OCI-LY1 (cell line): ENCODE results near the gene CCR5AS.

Experiments used
- H2AFZ ChIP-seq: fragments of 200-600 bp; sonication (generic), shearing (Covaris generic); 2 replicates; pipeline ENCODE4 v1.6.0; 2014; ENCODE audit warnings: antibody characterized with exemption, mild to moderate bottlenecking, low read length
- H3F3A ChIP-seq: fragments of 200-600 bp; sonication (generic), shearing (Covaris generic); 2 replicates; pipeline ENCODE4 v1.6.0; 2014; ENCODE audit warnings: mild to moderate bottlenecking, antibody characterized with exemption, low read length, moderate library complexity; ENCODE audit not compliant: insufficient read depth
- H3K27ac ChIP-seq: fragments of 200-600 bp; sonication (generic); 2 replicates; pipeline ENCODE4 v1.5.1; 2014; ENCODE audit warnings: low read length, mixed run types, mild to moderate bottlenecking, low read depth; ENCODE audit not compliant: poor library complexity, severe bottlenecking
- H3K27me3 ChIP-seq: fragments of 200-600 bp; sonication (generic); 2 replicates; pipeline ENCODE4 v1.6.0; 2014; ENCODE audit warnings: antibody characterized with exemption, mild to moderate bottlenecking, low read length, moderate library complexity; ENCODE audit not compliant: insufficient read depth
- H3K36me3 ChIP-seq: fragments of 200-600 bp; sonication (generic); 2 replicates; pipeline ENCODE4 v1.6.1; 2014; ENCODE audit warnings: mild to moderate bottlenecking, antibody characterized with exemption, low read length, moderate library complexity, mixed read lengths; ENCODE audit not compliant: insufficient read depth
- H3K4me1 ChIP-seq: fragments of 200-600 bp; sonication (generic); 2 replicates; pipeline ENCODE4 v1.5.1; 2014; ENCODE audit warnings: mild to moderate bottlenecking, low read length, moderate library complexity; ENCODE audit not compliant: insufficient read depth, severe bottlenecking
- H3K4me2 ChIP-seq: fragments of 200-600 bp; sonication (generic), shearing (Covaris generic); 2 replicates; pipeline ENCODE4 v1.6.1; 2014; ENCODE audit warnings: low read length
- H3K4me3 ChIP-seq: fragments of 200-600 bp; sonication (generic); 2 replicates; pipeline ENCODE4 v1.5.1; 2014; ENCODE audit warnings: low read length, low read depth, mild to moderate bottlenecking, mixed read lengths; ENCODE audit not compliant: poor library complexity, severe bottlenecking
- H3K79me2 ChIP-seq: fragments of 200-600 bp; shearing (Covaris generic); 2 replicates; pipeline ENCODE4 v1.6.1; 2016; ENCODE audit warnings: mixed run types, low read length, mixed read lengths; ENCODE audit not compliant: insufficient read depth
- H3K9ac ChIP-seq: fragments of 200-600 bp; sonication (generic), shearing (Covaris generic); 2 replicates; pipeline ENCODE4 v1.6.1; 2014; ENCODE audit warnings: mild to moderate bottlenecking, low read length, mixed read lengths
- H3K9me2 ChIP-seq: fragments of 200-600 bp; sonication (generic), shearing (Covaris generic); 2 replicates; pipeline ENCODE4 v1.6.1; 2014; ENCODE audit warnings: low read depth, mild to moderate bottlenecking, low read length, mixed read lengths
- H3K9me3 ChIP-seq: fragments of 200-600 bp; shearing (Covaris generic); 2 replicates; pipeline ENCODE4 v1.6.1; 2014; ENCODE audit warnings: low read length, mixed read lengths
- H4K20me1 ChIP-seq: fragments of 200-600 bp; sonication (generic), shearing (Covaris generic); 2 replicates; pipeline ENCODE4 v1.6.0; 2016; ENCODE audit warnings: mild to moderate bottlenecking, low read length; ENCODE audit not compliant: insufficient read depth
- EZH2 ChIP-seq: fragments of 200-600 bp; sonication (generic), shearing (Covaris generic); IDR thresholded peaks from 2 replicates; pipeline ENCODE4 v1.8.0; 2017; ENCODE audit warnings: borderline replicate concordance, mixed run types, mild to moderate bottlenecking, antibody characterized with exemption, low read length, moderate library complexity, mixed read lengths
- TF ChIP-seq, protein P1 (sequence below): fragments of 200-600 bp; sonication (generic), shearing (Covaris generic); IDR thresholded peaks from 2 replicates; pipeline ENCODE4 v1.5.1; 2017; ENCODE audit warnings: mild to moderate bottlenecking, antibody characterized with exemption, low read length, moderate library complexity, mixed read lengths

CCR5AS gene

DNA sequence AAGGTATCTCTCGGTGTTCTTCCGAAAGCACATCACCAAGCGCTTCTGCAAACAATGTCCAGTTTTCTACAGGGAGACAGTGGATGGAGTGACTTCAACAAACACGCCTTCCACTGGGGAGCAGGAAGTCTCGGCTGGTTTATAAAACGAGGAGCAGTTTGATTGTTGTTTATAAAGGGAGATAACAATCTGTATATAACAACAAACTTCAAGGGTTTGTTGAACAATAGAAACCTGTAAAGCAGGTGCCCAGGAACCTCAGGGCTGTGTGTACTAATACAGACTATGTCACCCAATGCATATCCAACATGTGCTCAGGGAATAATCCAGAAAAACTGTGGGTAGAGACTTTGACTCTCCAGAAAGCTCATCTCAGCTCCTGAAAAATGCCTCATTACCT is 48.4 kb downstream of the CCR5AS start:
- Histone ChIP-seq H3K27me3 (no peaks in the 10 kb centered on the region), H3K4me2 (no peak overlapping the region), H3K4me3 (no peak overlapping the region), H3K27ac (no peak overlapping the region), H3F3A (no peaks in the 10 kb centered on the region), H4K20me1 (no peaks in the 10 kb centered on the region), H3K79me2 (no peaks in the 10 kb centered on the region), H3K36me3 (no peaks in the 10 kb centered on the region), H3K9me2 (no peaks in the 10 kb centered on the region), H2AFZ (no peak overlapping the region), H3K4me1 (no peaks in the 10 kb centered on the region), H3K9me3 (no peaks in the 10 kb centered on the region), H3K9ac (no peak overlapping the region)
- no peak for TF ChIP-seq EZH2
- TF ChIP-seq, protein P1, sequence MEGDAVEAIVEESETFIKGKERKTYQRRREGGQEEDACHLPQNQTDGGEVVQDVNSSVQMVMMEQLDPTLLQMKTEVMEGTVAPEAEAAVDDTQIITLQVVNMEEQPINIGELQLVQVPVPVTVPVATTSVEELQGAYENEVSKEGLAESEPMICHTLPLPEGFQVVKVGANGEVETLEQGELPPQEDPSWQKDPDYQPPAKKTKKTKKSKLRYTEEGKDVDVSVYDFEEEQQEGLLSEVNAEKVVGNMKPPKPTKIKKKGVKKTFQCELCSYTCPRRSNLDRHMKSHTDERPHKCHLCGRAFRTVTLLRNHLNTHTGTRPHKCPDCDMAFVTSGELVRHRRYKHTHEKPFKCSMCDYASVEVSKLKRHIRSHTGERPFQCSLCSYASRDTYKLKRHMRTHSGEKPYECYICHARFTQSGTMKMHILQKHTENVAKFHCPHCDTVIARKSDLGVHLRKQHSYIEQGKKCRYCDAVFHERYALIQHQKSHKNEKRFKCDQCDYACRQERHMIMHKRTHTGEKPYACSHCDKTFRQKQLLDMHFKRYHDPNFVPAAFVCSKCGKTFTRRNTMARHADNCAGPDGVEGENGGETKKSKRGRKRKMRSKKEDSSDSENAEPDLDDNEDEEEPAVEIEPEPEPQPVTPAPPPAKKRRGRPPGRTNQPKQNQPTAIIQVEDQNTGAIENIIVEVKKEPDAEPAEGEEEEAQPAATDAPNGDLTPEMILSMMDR: no peak

DNA sequence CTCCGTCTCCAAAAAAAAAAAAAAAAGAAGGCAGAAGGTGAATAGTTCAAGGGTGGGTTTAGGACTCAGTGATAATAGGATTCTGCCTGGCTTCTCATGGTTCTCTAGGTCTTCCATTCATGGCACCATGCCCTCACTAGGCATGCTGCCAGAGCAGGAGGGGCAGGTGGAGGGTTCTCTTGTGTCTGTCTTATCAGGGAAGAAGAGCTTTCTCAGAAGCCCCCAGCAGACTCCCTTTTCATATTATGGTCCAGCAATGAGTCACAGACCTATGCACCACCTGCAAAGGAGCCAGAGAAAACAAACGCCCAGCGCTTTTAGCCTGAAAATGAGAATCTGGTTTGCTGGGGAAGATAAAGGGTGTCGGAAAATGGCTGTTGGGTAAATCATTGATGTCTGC is 50.0 kb downstream of the CCR5AS start:
- H3K4me2 ChIP-seq: no peak overlapping the region
- TF ChIP-seq EZH2: no peak
- TF ChIP-seq, protein P1: no peak
- no peaks in the 10 kb centered on the region for H3K79me2 ChIP-seq
- H3K9ac ChIP-seq: no peak overlapping the region
- H3K4me1 ChIP-seq: no peaks in the 10 kb centered on the region
- H3K9me3 ChIP-seq: no peaks in the 10 kb centered on the region
- no peaks in the 10 kb centered on the region for H3K27me3 ChIP-seq
- no peak overlapping the region for H3K27ac ChIP-seq
- H3K9me2 ChIP-seq: no peaks in the 10 kb centered on the region
- no peaks in the 10 kb centered on the region for H3K36me3 ChIP-seq
- H4K20me1 ChIP-seq: no peaks in the 10 kb centered on the region
- no peaks in the 10 kb centered on the region for H3F3A ChIP-seq
- H3K4me3 ChIP-seq: no peak overlapping the region
- H2AFZ ChIP-seq: no peak overlapping the region

DNA sequence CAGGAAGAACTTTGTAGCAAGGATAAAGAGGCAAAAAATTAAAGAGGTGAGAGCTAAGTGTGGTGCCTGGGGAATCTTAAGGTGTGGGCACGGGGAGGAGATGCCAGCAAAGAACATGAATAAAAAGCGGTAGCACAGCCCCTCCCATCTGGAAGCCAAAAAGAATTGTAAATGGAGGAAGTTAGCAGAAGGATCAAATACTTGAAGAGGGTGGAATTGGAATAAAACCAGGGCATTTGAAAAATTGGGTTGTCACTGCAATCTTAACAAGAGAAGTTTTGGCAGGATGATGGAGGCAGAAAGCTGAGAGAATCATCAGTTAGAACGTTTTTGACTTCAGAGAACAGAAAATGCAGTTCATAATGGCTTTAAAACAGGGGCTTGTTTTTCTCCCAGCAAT is 50.6 kb downstream of the CCR5AS start:
- no peak overlapping the region for H3K9ac ChIP-seq
- no peaks in the 10 kb centered on the region for H3K4me1 ChIP-seq
- H3K79me2 ChIP-seq: no peaks in the 10 kb centered on the region
- H3K9me2 ChIP-seq: no peaks in the 10 kb centered on the region
- no peak overlapping the region for H3K4me3 ChIP-seq
- H2AFZ ChIP-seq: no peak overlapping the region
- TF ChIP-seq EZH2: no peak
- TF ChIP-seq, protein P1: no peak
- H3K27me3 ChIP-seq: no peaks in the 10 kb centered on the region
- H4K20me1 ChIP-seq: no peaks in the 10 kb centered on the region
- H3K9me3 ChIP-seq: no peaks in the 10 kb centered on the region
- H3K27ac ChIP-seq: no peak overlapping the region
- no peak overlapping the region for H3K4me2 ChIP-seq
- no peaks in the 10 kb centered on the region for H3K36me3 ChIP-seq
- H3F3A ChIP-seq: no peaks in the 10 kb centered on the region
